Measurements from ENCODE around the gene CHGA. TPM values are rescaled to one million over a fixed set of nuclear protein-coding genes. Genes with fewer than 3 reads are reported as not detected.

Gene CHGA
- total RNA-seq, 1 experiment from 2014 or later: not detected

- Histone ChIP-seq H3K27ac (ENCODE audit: low read depth, low read length) (no peak overlapping the region), H3K9me3 (ENCODE audit: control insufficient read depth in 1 of 2, insufficient read depth in 1 of 2, low read depth in 1 of 2, low read length in 2 of 2) (no peaks in the 10 kb centered on the region), H3K4me1 (ENCODE audit: control insufficient read depth in 1 of 2, insufficient read depth in 2 of 2, low read length in 2 of 2) (no peaks in the 10 kb centered on the region), H3K9me2 (ENCODE audit: insufficient read depth) (no peaks in the 10 kb centered on the region), H3K36me3 (ENCODE audit: control insufficient read depth in 1 of 2, insufficient read depth in 2 of 2, low read length in 2 of 2) (no peaks in the 10 kb centered on the region), H3K9ac (ENCODE audit: low read length) (no peak overlapping the region), H3K79me2 (ENCODE audit: insufficient read depth, low read length) (no peaks in the 10 kb centered on the region), H3K4me2 (ENCODE audit: low read length) (no peak overlapping the region), H4K20me1 (ENCODE audit: insufficient read depth) (no peaks in the 10 kb centered on the region), H3K4me3 (replicated peaks in 1 of 2; ENCODE audit: low read depth in 1 of 2, low read length in 2 of 2) (no peak overlapping the region), H2AFZ (ENCODE audit: low read depth, low read length, poor library complexity, severe bottlenecking) (no peak overlapping the region), H3K27me3 (ENCODE audit: insufficient read depth, low read length) (no peaks in the 10 kb centered on the region)
- POLR2A ChIA-PET: no interaction called here
- CTCF ChIA-PET: no interaction called here
- intact Hi-C loops (cut with micrococcal nuclease): no loop called here
- ATAC-seq: no peak
- RAD21 ChIA-PET (ENCODE audit: low non-redundant PET in 1 of 2, low total read pairs in 2 of 2, uncharacterized antibody in 2 of 2, unreplicated experiment in 2 of 2): no interaction called here
- BruUV-seq (replicated peaks): no TSS peak
- no peak for DNase-seq (ENCODE audit: low read depth, low spot score)
- TF ChIP-seq CEBPB (IDR thresholded peaks at IDR 0.05; ENCODE audit: low read depth): no peak
- TF ChIP-seq, protein P1, sequence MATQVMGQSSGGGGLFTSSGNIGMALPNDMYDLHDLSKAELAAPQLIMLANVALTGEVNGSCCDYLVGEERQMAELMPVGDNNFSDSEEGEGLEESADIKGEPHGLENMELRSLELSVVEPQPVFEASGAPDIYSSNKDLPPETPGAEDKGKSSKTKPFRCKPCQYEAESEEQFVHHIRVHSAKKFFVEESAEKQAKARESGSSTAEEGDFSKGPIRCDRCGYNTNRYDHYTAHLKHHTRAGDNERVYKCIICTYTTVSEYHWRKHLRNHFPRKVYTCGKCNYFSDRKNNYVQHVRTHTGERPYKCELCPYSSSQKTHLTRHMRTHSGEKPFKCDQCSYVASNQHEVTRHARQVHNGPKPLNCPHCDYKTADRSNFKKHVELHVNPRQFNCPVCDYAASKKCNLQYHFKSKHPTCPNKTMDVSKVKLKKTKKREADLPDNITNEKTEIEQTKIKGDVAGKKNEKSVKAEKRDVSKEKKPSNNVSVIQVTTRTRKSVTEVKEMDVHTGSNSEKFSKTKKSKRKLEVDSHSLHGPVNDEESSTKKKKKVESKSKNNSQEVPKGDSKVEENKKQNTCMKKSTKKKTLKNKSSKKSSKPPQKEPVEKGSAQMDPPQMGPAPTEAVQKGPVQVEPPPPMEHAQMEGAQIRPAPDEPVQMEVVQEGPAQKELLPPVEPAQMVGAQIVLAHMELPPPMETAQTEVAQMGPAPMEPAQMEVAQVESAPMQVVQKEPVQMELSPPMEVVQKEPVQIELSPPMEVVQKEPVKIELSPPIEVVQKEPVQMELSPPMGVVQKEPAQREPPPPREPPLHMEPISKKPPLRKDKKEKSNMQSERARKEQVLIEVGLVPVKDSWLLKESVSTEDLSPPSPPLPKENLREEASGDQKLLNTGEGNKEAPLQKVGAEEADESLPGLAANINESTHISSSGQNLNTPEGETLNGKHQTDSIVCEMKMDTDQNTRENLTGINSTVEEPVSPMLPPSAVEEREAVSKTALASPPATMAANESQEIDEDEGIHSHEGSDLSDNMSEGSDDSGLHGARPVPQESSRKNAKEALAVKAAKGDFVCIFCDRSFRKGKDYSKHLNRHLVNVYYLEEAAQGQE (IDR thresholded peaks at IDR 0.05; ENCODE audit: low read depth): no peak
- TF ChIP-seq ELF1 (IDR thresholded peaks at IDR 0.05; ENCODE audit: borderline replicate concordance, low read depth): no peak
- TF ChIP-seq FOSL1 (IDR thresholded peaks at IDR 0.05; ENCODE audit: low read depth): no peak
- no peak for TF ChIP-seq EGR1 (IDR thresholded peaks at IDR 0.05; ENCODE audit: low read depth)
- TF ChIP-seq, protein P2, sequence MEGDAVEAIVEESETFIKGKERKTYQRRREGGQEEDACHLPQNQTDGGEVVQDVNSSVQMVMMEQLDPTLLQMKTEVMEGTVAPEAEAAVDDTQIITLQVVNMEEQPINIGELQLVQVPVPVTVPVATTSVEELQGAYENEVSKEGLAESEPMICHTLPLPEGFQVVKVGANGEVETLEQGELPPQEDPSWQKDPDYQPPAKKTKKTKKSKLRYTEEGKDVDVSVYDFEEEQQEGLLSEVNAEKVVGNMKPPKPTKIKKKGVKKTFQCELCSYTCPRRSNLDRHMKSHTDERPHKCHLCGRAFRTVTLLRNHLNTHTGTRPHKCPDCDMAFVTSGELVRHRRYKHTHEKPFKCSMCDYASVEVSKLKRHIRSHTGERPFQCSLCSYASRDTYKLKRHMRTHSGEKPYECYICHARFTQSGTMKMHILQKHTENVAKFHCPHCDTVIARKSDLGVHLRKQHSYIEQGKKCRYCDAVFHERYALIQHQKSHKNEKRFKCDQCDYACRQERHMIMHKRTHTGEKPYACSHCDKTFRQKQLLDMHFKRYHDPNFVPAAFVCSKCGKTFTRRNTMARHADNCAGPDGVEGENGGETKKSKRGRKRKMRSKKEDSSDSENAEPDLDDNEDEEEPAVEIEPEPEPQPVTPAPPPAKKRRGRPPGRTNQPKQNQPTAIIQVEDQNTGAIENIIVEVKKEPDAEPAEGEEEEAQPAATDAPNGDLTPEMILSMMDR (IDR thresholded peaks at IDR 0.05 in 2 of 3, conservative IDR thresholded peaks at IDR 0.05 in 1 of 3; ENCODE audit: borderline replicate concordance in 1 of 3, insufficient read depth in 1 of 3, low read depth in 2 of 3, low read length in 2 of 3): no peak
Measured at GRCh38 chr14:92931681-92932447, 8.9 kb downstream of the CHGA start.

Measured in HCT116 (cell line).